HG03280 (cell line): ENCODE measurements around the gene RABL6.
A peak's percentile ranks its signal among the peaks of the same experiment; 100 is the strongest.
"Not testable (repeated sequence)": the region's sequence is repeated elsewhere in the genome, so short reads cannot be mapped to it uniquely, and the experiment has no call there.

Source experiments
- ATAC-seq: cut with Tn5 transposase; IDR thresholded peaks from one replicate; pipeline ENCODE4 v1.9.1; 2021; ENCODE audit warnings: mild to moderate bottlenecking, moderate library complexity; ENCODE audit not compliant: unreplicated experiment

The RABL6 gene

DNA sequence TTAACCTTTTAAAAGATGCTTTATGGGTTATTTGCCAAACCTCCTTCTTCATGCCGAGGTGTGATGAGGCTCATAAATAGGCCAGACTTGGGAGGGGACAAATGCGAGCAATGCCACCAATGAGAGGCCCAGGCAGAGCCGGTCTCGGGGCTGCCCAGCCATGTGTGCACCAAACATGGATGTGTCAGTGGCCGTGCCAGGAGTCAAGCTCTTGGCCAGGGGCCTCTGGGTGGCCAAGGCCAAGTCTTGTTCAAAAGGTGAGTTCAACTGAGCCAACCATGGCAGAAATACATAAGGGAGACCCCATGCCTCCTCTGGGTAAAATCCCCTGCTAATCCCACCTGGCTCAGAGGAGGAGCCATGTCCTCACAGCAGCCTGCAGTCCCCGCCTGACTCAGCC, 32.6 kb upstream of the RABL6 start:
- no peak for ATAC-seq

DNA sequence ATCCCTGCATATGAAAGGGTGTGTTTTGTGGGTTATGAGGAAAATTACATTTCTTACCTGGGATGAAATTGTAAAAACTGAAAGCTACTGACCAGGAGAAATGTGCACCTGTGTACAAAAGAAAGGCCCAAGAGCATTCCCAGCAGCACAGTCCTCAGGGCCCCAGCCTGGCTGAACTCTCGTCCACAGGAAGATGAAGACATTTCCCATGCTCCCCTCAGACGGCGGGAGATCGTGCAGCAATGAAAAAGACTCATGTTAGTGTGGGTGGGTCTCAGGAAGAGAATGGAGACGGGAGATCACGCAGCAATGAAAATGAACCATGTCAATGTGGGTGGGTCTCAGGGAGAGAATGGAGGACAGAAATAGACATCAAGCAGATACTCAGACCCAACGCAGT, 30.8 kb upstream of the RABL6 start:
- ATAC-seq, result no peak

DNA sequence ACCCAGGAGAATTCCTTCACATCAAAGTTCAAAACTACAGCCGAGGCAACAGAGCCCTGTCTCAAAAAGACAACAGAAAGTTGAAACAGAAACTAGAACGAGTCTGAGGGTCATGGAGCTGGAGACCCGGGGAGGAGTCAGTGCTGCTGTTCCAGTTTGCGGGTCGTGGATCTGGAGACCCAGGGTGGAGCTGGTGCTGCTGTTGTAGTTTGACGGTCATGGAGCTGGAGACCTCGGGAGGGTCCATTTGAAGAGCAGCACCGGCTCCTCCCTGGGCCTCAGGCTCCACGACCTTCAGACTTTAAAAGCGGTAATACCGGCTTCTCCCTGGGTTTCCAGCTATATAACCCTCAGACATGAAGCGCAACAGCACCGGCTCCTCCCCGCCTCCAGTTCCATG, 30.4 kb upstream of the RABL6 start:
- no peak for ATAC-seq

DNA sequence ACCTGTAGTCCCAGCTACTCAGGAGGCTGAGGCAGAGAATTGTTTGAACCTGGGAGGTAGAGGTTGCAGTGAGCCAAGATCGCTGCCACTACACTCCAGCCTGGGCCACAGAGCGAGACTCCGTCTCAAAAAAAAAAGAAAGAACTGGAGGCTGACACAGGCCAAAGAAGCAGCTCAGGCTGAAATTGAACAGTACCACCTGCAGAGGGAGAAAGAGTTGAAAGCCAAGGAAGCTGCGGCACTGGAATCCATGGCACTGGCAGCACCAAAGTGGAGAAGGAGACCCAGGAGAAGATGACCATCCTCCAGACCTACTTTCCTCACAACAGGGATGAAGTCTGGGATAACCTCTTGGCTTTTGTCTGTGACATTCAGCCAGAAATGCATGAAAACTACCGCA, 27.9 kb upstream of the RABL6 start:
- ATAC-seq, result no peak

DNA sequence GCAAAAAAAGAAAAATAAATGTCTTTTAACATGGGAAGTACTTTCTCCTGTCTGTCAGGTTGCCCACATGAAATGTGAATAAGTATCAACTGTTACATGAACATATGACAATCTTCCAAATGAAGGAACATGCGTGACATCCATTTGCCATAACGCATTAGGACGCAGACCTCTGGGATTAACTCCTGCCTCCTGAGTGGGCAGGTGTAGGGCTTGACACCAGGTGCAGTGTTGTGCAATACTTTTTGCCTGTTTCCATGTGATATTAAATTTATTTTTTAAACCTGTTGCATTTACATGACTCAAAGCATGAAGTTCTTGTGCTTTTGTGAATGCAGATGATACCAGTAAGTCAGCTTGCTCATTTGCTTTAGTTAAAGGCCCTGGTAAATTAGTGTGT, 25.3 kb upstream of the RABL6 start:
- ATAC-seq, result no peak

DNA sequence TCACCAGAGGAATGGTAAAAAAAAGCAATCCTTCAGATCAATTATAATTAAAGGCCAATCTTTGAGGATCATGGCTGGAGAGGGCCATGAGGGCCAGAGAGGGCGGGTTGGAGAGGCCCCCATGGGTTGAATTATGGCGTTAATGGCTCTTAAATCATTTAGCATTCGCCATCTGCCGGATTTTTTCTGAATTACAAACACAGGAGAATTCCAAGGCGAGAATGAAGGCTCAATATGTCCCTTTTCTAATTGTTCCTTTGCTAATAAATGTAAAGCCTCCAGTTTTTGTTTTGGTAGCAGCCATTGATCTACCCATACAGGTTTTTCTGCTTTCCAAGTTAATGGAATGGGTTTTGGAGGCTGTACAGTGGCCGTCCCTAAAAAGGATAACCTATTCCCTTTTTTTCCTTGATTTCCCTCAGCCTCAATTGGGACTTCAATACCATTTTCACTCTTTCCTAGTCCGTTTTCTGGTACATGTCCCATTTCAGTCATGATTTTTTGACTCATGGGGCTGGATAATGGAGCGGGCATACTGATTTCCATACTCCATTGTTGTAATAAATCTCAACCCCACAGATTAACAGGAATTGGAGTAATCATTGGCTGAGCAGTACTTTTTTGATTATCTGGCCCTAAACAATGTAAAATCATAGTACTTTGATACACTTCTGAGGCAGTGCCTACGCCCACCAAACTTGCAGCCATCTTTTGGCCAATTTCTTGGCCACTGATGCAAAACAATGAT, 23.3 kb upstream of the RABL6 start:
- ATAC-seq, result no peak

DNA sequence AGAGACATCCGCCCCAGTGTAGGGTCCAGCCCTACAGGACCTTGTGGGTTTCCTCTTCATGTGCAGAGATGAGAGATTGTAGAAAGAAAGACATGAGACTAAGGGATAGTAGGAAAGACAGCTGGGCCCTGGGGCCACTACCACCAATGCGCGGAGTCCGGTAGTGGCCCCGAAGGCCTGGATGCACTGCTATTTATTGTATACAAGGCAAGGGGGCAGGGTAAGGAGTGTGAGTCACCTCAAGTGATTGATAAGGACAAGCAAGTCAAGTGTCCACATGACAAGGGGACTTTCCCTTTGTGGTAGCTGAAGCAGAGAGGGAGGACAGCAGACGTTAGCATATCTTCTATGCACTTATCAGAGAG, 22.8 kb upstream of the RABL6 start:
- no peak for ATAC-seq

DNA sequence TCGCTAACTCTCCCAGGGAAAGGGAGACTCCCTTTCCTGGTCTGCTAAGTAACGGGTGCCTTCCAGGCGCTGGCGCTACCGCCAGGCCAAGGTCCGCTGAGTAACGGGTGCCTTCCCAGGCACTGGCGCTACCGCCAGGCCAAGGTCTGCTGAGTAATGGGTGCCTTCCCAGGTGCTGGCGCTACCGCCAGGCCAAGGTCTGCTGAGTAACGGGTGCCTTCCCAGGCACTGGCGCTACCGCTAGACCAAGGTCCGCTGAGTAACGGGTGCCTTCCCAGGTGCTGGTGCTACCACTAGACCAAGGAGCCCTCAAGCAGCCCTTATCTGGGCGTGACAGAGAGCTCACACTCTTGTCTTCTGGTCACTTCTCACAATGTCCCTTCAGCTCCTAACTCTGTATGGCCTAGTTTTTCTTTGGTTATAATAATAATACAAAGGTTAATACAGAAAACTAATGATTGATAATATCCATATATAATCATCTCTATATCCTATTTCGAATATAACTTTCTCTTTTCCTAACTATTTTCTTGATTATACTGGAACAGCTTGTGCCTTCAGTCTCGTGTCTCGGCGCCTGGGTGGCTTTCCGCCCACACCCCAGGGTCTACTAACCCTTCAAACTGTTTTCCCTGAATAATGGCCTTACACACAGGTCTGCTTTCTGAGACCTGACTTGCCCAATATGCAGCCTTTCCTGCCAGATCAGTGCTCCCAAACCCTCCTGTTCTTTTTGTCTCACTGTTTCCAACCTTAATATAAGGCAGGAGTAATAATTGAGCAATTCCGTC, 22.0 kb upstream of the RABL6 start:
- ATAC-seq, result not testable (repeated sequence)

DNA sequence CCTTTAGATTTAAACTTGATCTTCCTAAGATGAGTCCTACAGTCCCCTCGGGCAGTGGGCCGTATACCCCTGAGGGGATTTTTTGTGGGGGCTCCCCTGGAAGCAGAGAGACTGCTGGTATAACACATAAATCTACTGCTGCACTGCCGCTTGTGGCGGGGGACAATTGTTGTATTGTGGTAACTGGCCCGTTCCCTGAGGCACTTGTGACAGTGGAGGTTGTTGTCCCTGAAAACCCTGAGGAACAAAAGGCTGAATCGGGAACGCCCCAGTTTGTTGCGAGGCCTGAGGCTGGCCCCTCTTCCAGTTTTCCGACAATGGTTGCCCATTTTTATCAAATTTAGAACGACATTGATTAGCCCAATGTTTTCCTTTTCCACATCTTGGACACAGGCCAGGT, 21.3 kb upstream of the RABL6 start:
- ATAC-seq, result no peak

DNA sequence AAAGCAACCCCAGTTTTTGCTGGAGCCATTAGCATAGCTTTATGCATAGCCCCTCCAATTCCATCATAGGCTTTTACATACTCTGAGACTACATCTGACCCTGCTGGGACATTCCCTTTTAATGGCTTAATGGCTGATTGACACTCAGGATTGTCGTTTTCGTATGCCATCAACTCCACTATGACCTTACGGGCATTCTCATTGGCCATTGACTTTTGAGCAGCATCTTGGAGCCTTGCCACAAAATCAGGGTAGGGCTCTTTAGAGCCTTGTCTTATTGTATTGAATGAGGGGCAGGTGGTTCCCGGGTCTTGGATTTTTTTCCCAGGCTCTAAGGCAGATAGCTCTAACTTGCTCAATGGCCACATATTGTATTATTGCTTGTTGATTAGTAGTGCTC, 20.8 kb upstream of the RABL6 start:
- ATAC-seq, result not testable (repeated sequence)

DNA sequence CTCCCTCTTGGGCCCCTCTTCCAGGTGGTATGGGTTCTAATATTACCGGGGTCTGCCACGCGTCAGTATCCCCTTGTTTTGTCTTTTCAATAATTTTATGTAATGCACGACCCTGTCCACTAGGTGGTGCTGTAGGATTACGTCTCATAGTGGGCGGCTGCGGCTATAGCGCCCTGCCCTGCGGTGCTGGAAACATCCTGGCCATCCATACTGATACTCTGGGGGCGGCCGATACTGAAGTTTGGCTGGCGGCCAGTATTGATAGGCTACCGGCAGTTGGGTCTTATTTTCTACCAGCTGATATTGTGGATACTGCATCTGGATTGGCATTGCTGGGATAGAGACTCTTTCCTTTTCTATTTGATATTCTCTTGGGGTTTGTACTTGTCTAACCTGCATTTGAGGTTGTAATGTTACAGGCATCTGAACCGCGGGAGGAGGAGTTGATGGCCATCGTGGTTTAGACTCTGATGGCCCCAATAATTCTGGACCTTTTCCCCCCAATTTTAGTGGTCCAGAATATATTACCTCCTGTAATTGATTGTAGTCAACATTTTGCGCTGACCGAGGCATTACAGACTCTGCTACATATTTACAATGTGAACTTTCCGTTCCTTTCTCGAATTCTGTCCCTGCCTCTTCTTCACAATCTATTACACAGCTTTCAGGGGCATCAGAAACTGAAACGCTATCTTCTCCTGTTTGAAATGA, 19.9 kb upstream of the RABL6 start:
- ATAC-seq, result no peak

DNA sequence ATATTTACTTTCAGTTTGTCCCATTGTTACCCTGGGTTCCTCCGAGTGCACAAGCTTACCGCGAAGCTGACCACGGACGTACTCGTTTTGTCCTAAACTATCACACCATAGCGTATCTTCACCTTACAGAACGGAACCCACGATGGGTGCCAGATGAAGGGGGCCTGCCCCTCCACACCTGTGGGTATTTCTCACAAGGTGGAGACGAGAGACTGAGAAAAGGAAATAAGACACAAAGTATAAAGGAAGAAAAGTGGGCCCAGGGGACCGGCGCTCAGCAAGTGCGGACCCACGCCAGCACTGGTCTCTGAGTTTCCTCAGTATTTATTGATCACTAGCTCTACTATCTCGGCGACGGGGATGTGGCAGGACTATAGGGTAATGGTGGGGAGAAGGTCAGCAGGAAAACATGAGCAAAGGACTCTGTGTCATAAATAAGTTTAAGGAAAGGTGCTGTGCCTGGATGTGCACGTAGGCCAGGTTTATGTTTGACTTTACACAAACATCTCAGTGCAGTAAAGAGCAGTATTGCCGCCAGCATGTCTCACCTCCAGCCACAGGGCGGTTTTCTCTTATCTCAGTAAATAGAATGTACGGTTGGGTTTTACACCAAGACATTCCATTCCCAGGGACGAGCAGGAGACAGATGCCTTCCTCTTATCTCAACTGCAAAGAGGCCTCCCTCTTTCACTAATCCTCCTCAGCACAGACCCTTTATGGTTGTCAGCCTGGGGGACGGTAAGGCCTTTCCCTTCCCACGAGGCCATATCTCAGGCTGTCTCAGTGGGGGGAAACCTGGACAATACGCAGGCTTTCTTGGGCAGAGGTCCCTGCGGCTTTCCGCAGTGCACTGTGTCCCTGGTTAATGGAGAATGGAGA, 18.9 kb upstream of the RABL6 start:
- not testable (repeated sequence) for ATAC-seq

DNA sequence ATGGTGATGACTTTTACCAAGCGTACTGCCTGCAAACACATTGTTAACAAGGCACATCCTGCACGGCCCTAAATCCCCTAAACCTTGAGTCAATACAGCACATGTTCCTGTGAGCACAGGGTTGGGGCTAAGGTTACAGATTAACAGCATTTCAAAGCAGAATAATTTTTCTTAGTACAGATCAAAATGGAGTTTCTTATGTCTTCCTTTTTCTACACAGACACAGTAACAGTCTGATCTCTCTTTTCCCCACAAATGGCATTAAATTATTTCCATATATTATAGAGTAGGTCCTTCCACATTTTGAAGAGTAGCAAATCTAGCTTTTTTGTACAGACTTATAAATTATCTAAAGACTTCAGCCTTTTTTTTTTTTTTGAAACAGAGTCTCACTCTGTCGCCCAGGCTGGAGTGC, 18.2 kb upstream of the RABL6 start:
- no peak for ATAC-seq

DNA sequence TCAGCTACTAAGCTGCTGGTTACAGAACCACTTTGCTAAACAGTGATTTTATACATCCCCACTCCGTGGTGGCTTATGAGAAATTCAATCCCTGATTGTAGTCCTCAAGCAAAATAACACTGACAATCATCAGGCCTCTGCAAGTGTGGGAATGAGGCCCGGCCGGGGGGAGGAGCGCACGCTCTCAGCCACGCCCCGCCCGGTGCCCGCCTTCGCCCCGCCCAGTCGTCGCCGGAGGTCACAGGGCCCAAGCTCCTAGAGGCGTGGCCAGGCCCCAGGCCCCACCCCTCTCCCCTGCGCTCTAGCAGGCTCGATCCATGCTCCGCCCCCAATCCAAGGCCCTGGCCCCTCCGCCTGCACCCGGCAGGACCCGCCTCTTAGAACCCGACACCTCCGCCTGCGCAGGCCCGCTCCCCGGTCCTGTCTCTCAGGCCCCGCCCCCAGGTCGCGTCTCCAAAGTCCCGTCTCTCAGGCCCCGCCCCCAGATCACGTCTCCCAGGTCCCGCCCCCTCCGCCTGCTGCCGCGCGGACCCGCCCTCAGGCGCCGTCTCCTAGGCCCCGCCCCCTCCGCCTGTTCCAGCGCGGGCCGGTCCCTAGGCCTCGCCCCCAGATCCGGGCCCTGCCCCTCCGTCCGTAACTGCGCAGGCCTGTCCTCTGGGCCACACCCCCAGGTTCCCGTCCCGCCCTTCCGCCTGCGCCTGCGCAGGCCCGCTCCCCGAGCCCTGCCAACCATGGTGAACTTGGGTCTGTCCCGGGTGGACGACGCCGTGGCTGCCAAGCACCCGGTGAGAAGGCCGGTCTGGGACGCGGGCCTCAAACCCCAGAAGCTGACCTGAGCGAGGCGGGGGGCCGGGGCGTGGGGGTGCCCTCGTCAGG, 16.9 kb upstream of the RABL6 start, which contains the start of gene TMEM141:
Gene TMEM141 (plus strand): TSS at position 705 of the 876 bp plus-strand sequence. CDS start 27 bp downstream, at position 732.
- ATAC-seq, result peak; percentile 87

DNA sequence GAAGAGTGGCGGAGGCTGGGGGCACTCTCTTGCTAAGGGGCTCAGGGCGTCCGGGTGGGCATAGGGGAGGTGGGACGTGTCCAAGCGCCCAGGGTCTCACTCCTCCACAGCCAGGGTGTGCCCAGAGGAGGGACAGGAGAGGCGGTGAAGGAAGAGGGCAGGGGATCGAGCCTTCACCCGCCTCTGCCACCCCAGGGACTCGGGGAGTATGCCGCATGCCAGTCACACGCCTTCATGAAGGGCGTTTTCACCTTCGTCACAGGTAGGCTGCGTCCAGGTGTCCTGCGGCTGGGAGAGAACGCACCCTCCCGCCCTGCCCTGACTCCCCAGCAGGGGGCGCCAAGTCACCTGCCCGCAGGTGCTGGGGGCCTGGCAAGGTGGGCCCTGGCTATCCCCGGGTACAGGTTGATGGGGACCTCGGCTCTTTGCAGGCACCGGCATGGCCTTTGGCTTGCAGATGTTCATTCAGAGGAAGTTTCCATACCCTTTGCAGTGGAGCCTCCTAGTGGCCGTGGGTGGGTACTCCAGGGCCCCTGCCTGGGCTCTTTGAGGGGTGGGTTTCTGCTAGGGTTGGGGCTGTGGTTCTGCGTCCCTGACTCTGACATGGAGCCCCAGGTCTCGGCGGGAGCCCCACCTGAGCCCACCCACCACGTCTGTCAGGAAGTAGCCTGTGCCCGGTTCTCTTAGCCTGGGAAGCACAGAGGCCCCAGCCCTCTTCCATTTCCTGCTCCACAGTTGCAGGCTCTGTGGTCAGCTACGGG, 16.1 kb upstream of the RABL6 start:
- ATAC-seq, result no peak

DNA sequence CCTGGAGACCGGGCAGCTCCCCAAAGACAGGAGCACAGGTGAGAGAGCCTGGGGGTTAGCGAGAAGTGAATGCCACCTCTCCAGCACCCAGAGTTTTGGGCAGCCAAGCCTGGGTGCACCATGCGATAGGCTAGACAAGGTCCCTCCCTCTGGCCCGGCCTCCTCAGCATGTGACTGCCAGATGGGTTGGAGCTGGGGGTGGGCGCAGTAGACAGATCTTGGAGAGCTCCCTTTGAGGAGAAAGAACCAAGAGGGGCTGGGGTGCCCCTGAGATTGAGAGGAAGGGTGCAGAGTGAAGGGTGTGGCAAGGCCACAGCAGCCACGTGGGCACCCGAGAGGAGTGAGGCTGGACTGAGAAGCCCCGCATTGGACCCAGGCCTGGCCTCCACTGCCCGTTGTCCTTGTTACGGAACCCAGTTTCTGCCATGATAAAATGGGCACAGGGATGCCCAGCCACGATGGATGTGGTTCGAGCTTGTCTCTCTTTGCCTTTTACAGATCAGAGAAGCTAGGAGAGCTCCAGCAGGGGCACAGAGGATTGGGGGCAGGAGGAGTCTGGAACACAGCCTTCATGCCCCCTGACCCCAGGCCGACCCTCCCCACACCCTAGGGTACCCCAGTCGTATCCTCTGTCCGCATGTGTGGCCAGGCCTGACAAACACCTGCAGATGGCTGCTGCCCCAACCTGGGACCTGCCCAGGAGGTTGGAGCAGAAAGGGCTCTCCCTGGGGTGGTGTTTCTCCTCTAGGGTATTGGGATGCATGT, 15.2 kb upstream of the RABL6 start:
- ATAC-seq, result no peak

DNA sequence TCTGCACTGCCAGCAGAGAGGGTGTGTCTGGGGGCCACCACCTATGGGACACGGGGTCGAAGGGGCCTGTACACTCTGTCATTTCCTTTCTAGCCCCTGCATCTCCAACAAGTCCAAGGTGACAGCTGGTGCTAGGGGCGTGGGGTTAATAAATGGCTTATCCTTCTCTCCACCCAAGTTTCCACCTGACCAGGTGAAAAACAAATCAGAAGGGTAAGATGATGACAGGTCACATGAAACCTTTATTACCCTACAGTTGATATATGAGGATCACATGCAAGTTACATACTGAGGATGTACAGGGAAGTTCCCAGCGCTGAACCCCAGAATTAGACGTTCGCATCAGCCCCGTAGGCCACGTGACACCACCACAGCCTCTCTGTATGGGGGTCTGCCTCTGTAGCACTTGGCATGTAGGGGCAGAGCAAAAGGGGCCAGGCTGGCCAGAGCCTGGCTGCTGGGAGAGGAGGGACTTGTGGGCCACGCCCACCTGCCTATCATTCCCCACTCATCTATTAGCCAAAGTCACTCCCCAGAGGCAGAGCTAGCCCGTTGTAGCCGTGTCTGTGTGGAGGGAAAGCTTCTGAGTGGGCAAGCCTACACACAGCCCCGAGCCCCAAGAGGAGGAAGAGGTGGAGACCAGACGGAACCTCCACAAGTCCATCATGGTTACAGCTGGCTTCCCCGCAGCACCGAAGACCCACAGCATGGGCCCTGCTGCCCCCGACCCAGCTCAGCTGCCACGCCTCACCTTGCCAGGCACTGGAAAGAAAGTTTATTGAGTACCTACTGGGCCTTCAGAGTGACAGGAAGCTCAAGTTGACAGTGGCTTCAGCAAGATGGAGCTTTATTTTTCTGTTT, 14.4 kb upstream of the RABL6 start:
- no peak for ATAC-seq
